RPMI7951 (cell line): ENCODE results near the gene ZNF747. TPM values are rescaled to one million over a fixed set of nuclear protein-coding genes. Genes with fewer than 3 reads are reported as not detected.
"Not testable (repeated sequence)": the region's sequence is repeated elsewhere in the genome, so short reads cannot be mapped to it uniquely, and the experiment has no call there.

Source experiments
- DNase-seq: peaks from one replicate; pipeline ENCODE4 v3.0.0-alpha.2; 2012; ENCODE audit warnings: low read depth
- total RNA-seq: library from RNA; depleted of rRNA; stranded (reverse); fragments of >200 nt; shearing (Covaris generic); gene quantifications from 2 replicates; pipeline ENCODE4 v1.2.3, GENCODE V29; 2014

ZNF747 gene
- total RNA-seq, 1 experiment from 2014 or later, result 5.0 TPM

DNA sequence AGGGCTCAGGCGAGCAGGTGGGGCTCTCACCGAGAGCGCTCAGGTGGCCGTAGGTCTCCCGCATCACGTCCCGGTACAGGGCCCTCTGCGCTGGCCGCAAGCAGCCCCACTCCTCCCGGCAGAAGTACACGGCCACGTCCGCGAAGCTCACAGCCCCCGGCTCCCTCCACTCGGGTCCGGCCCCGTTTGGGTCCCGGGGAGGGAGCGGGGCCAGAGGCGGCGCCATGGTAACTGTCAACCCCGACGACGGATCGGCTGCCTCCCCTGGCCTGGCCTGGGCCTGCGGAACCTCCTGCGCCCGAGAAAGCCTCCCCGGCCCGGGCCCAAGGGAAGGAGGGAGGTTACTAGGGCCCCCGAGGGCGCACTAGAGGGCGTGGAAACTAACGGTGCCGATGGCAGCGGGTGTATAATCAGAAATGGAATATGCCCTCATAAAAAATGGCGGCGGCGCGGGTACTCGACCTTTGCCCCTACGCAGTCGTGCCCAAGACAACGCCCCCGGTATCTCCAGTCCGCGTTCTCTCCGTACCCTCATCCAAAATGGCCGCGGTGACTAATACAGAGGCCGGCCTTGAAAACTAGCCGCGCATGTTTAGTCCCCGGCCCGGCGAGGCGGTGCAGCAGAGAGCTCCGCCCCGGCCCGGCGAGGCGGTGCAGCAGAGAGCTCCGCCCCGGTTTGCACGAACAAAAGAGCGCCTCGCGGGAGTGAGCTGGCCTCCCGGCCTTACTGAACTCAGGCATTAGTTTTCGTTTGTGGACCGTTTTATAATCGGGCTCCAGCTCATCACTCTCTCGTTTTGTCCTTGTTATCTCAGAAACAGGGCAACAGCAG lies 23.5 kb upstream of the ZNF747 start, which contains the start of gene ZNF764:
Gene ZNF764, minus strand, starts transcription at position 418 of the 832 bp plus-strand sequence. Its CDS starts 192 bp downstream, at position 226.
- peak; percentile 97 for DNase-seq

DNA sequence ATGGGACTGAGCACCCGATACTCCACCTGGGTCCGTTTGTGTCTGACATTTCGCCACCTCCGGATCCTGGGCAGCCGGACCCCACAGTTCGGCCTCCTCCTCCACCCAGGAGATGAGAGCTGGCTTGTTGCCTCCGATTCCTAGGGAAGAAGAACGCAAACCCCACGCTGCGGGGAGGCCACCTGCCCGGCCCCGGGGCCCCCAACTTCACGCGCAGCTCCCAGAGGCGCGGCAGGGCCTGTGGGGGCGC lies 23.0 kb upstream of the ZNF747 start:
- no peak for DNase-seq

GRCh38 chr16:30556125-30556473 lies 21.4 kb upstream of the ZNF747 start:
- no peak for DNase-seq

GRCh38 chr16:30555315-30556124 lies 20.9 kb upstream of the ZNF747 start:
- no peak for DNase-seq

GRCh38 chr16:30554557-30555314 lies 20.1 kb upstream of the ZNF747 start:
- no peak for DNase-seq

DNA sequence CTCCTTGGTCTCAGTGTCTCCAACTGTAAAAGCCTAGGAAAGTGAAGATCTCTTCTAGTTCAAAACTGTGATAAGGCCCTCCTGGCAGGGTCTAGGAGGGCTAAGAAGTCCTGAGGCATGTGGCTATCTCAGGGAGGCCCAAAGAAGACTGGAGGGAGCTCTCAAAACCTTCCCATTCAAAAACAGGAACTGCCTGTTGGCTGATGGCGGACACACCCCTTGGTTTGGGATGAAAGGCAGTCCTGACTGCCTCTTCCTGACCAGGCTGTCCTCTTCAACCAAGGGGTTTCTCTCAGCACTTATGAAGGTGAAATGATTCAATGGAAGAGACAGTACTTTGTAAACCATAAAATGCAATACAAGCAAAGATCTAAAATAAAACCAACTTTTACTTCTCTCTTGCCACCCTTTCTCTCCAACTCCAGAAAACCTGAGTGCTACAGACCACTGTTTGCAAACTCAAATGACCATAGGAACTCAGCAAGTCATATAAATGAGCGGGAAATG lies 18.8 kb upstream of the ZNF747 start:
- no peak for DNase-seq

DNA sequence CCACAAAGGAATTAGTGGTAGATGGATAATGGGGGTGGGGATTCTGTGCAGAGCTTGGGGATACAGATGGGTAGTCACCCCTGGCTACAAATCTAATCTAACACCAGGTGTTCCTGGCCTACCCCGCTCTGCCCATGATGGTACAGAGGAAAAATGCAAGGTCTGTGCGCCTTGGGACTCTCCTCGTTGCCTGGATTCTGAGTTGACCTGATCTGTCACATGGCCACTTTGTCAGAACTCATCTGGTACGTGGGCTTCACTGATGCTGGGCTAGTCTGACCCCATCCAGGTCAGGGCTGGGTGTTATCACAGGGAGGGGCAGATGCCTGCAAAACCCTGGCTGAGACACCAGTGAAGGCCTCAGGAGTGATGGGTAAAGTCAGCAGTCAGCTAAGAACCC lies 18.3 kb upstream of the ZNF747 start:
- DNase-seq, result no peak

DNA sequence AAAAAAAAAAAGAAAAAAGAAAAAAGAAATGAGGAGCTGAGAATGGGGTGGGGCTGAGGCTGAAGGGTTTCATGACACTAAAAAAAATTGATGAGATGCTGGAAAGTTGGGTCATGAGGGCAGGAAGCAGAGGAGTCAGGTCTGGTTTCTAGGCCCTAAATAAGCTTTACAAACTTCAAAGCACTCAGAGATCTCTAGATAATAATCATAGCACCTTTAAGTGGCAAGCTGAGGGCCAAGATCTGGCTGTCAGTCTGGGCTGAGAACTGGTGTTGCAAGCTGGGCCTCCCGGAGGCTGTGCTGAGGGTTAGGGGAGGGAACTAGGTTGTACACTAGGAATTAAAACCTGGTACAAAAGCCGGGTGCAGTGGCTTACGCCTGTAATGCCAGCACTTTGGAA lies 17.1 kb upstream of the ZNF747 start:
- DNase-seq, result no peak

DNA sequence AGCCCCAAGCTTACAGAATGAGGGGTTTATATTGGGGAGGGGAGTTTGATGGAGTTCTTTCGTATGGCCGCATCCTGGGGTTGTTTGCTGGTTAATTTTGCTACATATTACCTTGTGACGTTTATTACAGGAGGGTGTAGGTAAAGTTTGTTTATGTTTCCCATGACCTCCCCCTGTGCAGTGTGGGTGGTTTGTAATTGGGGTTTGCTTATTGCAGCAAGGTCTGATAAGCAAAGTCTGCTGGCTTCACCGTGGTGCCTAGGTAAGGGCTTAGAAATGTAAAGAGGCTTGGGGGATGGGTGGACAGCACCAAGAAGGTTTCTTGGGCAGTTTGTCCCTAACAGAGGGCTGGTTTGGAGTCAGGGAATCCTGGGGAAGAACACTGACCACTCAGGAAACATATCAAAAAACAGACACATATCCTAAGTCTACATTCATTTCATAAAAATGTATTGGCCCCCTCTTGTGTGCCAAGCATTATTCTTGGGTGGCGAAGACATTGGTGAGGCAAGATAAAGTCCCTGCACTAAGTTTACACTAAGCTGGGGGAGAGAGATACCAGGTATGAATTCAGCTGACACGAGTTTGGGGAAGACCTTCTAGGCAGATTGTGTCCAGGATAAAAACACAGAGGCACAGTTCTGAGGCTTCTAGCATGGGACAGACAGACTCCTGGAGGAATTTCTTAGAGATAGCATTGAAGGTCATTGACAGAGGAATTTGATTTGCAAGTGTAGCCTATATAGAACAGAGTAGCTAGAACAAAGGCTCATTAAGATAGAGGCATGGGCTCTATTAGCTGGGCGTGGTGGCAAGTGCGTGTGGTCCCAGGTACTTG lies 14.0 kb upstream of the ZNF747 start:
- no peak for DNase-seq

GRCh38 chr16:30546115-30546514 lies 11.5 kb upstream of the ZNF747 start:
- no peak for DNase-seq

- no peak for DNase-seq
Observed at GRCh38 chr16:30543067-30543466, 8.4 kb upstream of the ZNF747 start.

DNA sequence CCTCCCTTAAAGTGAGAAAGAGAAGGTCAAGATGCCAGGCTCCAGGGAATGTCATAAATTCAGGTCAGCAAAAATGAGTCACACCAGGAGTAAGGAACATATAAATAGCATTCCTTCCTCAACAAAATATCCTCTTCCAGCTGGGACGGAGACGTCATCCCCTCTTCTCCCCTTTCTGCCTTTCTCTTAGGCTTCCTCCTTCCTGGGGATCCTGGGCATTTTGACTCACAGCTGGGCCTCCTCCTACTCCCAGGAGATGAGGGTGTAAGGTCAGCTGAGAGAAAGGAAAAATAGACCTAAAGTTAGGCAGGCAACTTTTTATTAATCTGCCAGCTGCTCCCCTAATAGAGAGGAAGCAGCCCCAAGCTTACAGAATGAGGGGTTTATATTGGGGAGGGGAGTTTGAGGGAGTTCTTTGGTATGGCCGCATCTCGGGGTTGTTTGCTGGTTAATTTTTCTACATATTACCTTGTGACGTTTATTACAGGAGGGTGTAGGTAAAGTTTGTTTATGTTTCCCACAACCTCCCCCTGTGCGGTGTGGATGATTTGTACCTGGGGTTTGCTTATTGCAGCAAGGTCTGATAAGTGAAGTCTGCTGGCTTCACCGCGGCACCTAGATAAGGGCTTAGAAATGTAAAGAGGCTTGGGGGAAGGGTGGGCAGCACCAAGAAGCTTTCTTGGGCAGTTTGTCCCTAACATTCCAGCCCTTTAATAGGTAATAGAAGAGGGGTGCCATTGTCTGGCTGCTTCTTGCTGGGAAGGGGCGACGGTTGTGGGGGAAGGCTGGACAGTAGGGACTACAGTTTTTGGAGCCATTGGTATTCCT lies 7.1 kb upstream of the ZNF747 start:
- DNase-seq, result peak; percentile 38

GRCh38 chr16:30540916-30541464 lies 6.3 kb upstream of the ZNF747 start:
- not testable (repeated sequence) for DNase-seq

DNA sequence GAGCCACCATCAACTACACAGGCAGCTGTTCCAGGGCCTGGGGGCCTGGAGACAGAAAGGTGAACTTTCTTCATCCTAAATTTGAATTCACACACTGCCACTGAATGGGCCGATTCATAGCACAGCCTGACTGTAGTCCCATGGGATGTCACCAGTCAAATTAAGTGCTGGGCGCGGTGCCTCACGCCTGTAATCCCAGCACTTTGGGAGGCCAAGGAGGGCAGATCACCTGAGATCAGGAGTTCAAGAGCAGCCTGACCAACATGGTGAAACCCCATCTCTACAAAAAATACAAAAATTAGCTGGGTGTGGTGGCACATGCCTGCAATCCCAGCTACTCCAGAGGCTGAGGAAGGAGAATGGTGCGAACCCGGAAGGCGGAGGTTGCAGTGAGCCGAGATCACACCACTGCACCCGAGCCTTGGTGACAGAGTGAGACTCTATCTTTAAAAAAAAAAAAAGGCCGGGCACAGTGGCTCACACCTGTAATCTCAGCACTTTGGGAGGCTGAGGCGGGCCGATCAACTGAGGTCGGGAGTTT lies 5.4 kb upstream of the ZNF747 start:
- DNase-seq, result not testable (repeated sequence)

DNA sequence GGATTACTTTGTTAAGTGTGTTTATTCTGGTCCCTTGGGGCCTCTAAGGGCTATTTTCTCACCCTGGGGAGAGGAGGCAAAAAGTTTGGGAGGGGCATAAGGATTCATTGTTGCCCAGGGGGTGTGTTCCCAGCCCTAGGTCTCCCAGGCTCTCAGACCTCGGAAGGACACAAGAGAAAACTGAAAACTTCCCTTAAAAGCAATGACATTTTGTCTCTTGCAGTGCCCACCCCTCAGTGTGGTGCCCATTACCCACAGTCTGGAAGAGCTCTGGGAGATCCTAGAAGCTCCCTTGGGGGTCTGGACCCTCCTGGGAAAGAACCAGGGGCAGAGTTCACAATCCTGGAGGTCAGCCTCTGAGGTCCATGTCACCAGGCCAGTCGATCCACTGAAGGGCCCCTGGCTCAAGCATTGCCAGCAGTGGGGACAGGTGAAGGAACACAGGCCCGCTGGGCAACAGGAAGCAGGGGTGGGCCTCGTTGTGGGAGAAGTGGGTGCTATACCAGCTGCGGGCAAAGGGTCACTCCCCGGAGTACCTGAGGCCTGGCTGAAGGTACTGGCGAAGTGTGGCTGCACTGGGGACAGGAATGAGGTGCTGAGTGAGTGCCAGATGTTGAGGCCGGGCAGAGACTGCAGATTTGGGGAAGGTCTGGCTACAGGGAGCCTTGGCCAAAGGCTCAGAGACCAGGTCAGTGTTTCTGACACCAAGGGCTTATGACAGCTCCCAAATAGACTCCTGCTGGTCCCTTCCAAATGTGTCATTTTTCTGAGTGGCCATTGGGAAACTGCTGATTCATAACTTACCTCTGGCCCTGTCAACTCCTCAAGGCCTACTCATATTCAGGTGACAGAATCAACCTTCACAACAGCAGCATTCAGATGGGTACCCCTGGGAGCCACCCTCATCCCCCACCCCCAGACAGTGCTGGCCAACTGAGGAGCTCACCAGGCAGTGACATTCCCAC lies 4.6 kb upstream of the ZNF747 start:
- no peak for DNase-seq

GRCh38 chr16:30536391-30537024 lies 1.9 kb upstream of the ZNF747 start:
- not testable (repeated sequence) for DNase-seq

DNA sequence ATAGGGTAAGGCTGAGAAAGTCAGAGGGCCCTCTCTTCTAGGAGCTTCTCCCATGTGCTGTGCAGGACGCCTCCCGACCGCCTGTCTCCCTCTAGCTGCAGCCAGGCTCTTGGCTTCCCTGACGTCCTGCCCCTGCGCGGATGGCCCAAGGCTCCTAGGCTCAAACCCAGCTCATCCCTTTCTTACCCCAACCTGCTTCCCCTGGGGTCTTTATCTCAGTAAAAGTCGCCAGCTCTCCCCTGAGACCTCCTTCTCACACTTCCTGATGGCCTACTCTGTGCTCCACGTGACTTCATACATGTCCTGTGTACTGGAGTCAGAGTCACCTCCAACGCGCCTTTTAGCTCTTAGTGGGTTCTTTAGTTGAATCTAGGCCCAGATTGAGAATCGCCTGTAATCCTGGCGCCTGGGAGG lies 1.1 kb upstream of the ZNF747 start:
- DNase-seq, result peak; percentile 67

GRCh38 chr16:30535106-30535776 lies 583 bp upstream of the ZNF747 start:
- no peak for DNase-seq
